Measurements from ENCODE around the gene NSMF.

- no peak for TF ChIP-seq CTCF (tag by site-specific recombination; IDR thresholded peaks at IDR 0.05)
- no peak for TF ChIP-seq PRDM1 (tag by site-specific recombination; IDR thresholded peaks at IDR 0.05)
- TF ChIP-seq TCF7L2 (IDR thresholded peaks at IDR 0.05; ENCODE audit: borderline replicate concordance, low read depth, low read length), result no peak
- TF ChIP-seq ZNF544 (tag by site-specific recombination; IDR thresholded peaks at IDR 0.05), result no peak
- TF ChIP-seq ZNF639 (tag by site-specific recombination; IDR thresholded peaks at IDR 0.05), result no peak
- TF ChIP-seq YY1 (tag by site-specific recombination; IDR thresholded peaks at IDR 0.05), result no peak
- TF ChIP-seq KLF16 (tag by site-specific recombination; IDR thresholded peaks at IDR 0.05), result no peak
- TF ChIP-seq ZNF138 (tag by site-specific recombination; IDR thresholded peaks at IDR 0.05; ENCODE audit: borderline replicate concordance), result no peak
- no peak for TF ChIP-seq ZEB2 (tag by site-specific recombination; IDR thresholded peaks at IDR 0.05)
- no peak for TF ChIP-seq ZNF610 (tag by site-specific recombination; IDR thresholded peaks at IDR 0.05; ENCODE audit: borderline replicate concordance)
These were observed 34.4 kb upstream of the NSMF start for GRCh38 chr9:137493364-137494103.

Measured in HEK293 (cell line).